ENCODE results near the gene PRKCE. TPM values are rescaled to one million over a fixed set of nuclear protein-coding genes. Genes with fewer than 3 reads are reported as not detected.

The PRKCE gene
- polyA plus RNA-seq, 3 donors, result 1.3 to 7.7 (median 2.3) TPM

DNA sequence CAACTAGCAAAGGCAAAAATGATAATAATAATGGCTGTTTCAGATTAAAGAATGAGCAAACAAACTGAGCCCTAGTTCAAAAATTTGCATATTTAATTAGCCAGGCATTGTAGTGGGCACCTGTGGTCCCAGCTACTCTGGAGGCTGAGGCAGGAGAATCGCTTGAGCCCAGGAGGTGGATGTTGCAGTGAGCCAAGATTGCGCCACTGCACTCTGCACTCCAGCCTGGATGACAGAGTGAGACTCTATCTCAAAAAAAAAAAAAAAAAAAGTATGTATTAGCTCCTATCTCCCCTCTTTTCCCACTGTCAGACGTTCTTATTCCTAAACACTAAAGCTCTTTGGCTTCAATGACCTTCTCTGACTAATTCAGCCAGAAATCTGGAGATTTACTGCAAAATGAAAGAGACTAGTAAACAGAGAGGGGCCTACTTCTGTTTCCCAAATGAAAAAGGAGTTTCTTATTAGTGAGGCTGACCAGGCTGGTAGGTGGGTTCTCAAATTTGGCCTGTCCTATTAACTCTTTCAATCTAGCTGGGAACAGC is 36.5 kb upstream of the PRKCE start:
- intact Hi-C loops (cut with micrococcal nuclease), result loop anchor here in 1 of 2 donors (10.0 kb wide), 1 partner anchor 1620 kb away; the partner anchor contains the start of gene LRPPRC
- Histone ChIP-seq H3K27me3 (ENCODE audit: control insufficient read depth in 2 of 2, insufficient read depth in 2 of 2, low read length in 2 of 2) (no peaks in the 10 kb centered on the region), H3K4me2 (replicated peaks; ENCODE audit: extremely low read depth, low read length, poor library complexity, severe bottlenecking) (no peak overlapping the region), H3K4me1 (ENCODE audit: control insufficient read depth in 1 of 2, insufficient read depth in 2 of 2, low read length in 2 of 2) (peaks cover 10 to 11% of the 10 kb centered on the region in 2 donors), H2AFZ (ENCODE audit: insufficient read depth, low read depth, low read length, poor library complexity, severe bottlenecking) (no peak overlapping the region), H3K27ac (ENCODE audit: low read depth in 1 of 2, low read length in 2 of 2) (no peak overlapping the region), H3K4me3 (replicated peaks in 1 of 3; ENCODE audit: low read depth in 2 of 3, low read length in 3 of 3) (no peak overlapping the region), H3K79me2 (ENCODE audit: insufficient read depth, low read length) (peaks cover 1% of the 10 kb centered on the region), H3K36me3 (replicated peaks in 1 of 2; ENCODE audit: control insufficient read depth in 1 of 2, insufficient read depth in 2 of 2, low read length in 2 of 2) (no peaks in the 10 kb centered on the region), H3K9me3 (replicated peaks in 1 of 2; ENCODE audit: control insufficient read depth in 1 of 2, insufficient read depth in 1 of 2, low read length in 2 of 2) (no peaks in the 10 kb centered on the region), H3K9ac (ENCODE audit: insufficient read depth, low read length, poor library complexity, severe bottlenecking) (no peak overlapping the region), H4K20me1 (ENCODE audit: insufficient read depth, low read length) (no peaks in the 10 kb centered on the region)
- Mint-ChIP-seq H3K27me3 (ENCODE audit: low read depth in 3 of 3) (peaks cover 0 to 2% (median 0%) of the 10 kb centered on the region in 3 donors), H3K36me3 (no peaks in the 10 kb centered on the region), H3K4me1 (peaks cover 10% of the 10 kb centered on the region), H3K9me3 (no peaks in the 10 kb centered on the region), H3K27ac (no peak overlapping the region), H3K4me3 (no peak overlapping the region)
- 40% methylated on average over 1 of the region's 3 CpGs for WGBS (ENCODE audit: insufficient coverage)
- TF ChIP-seq, protein P1, sequence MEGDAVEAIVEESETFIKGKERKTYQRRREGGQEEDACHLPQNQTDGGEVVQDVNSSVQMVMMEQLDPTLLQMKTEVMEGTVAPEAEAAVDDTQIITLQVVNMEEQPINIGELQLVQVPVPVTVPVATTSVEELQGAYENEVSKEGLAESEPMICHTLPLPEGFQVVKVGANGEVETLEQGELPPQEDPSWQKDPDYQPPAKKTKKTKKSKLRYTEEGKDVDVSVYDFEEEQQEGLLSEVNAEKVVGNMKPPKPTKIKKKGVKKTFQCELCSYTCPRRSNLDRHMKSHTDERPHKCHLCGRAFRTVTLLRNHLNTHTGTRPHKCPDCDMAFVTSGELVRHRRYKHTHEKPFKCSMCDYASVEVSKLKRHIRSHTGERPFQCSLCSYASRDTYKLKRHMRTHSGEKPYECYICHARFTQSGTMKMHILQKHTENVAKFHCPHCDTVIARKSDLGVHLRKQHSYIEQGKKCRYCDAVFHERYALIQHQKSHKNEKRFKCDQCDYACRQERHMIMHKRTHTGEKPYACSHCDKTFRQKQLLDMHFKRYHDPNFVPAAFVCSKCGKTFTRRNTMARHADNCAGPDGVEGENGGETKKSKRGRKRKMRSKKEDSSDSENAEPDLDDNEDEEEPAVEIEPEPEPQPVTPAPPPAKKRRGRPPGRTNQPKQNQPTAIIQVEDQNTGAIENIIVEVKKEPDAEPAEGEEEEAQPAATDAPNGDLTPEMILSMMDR (IDR thresholded peaks at IDR 0.05), result no peak
- no peak for DNase-seq

DNA sequence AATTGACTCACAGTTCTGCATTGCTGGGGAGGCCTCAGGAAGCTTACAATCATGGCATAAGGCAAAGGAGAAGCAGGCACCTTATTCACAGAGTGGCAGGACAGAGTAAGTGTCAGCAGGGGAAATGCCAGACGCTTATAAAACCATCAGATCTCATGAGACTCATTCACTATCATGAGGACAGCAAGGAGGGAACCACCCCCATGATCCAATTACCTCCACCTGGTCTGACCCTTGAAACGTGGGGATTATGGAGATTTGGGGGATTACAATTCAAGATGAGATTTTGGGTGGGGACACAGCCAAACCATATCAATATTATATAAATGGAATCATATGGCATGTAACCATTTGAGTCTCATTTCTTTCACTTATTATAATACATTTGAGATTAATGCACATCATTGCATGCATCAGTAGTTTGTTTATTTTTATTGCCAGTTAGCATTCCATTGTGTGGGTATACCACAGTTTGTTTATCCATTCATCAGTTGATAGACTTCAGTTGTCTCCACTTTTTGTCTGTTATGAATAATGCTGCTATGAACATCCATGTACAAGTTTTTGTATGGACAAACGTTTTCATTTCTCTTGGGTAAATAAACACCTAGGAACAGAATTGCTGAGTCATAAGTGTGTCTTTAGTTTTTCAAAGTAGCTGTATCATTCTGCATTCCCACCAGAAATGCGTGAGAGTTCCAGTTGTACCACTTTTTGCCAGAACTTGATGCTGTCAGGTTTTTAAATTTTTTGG is 34.6 kb upstream of the PRKCE start:
- Histone ChIP-seq H3K36me3 (replicated peaks in 1 of 2; ENCODE audit: control insufficient read depth in 1 of 2, insufficient read depth in 2 of 2, low read length in 2 of 2) (no peaks in the 10 kb centered on the region), H3K4me1 (ENCODE audit: control insufficient read depth in 1 of 2, insufficient read depth in 2 of 2, low read length in 2 of 2) (no peaks in the 10 kb centered on the region), H3K27me3 (ENCODE audit: control insufficient read depth in 2 of 2, insufficient read depth in 2 of 2, low read length in 2 of 2) (no peaks in the 10 kb centered on the region), H3K9ac (ENCODE audit: insufficient read depth, low read length, poor library complexity, severe bottlenecking) (no peak overlapping the region), H3K79me2 (ENCODE audit: insufficient read depth, low read length) (no peaks in the 10 kb centered on the region), H2AFZ (ENCODE audit: insufficient read depth, low read depth, low read length, poor library complexity, severe bottlenecking) (no peak overlapping the region), H3K27ac (ENCODE audit: low read depth in 1 of 2, low read length in 2 of 2) (no peak overlapping the region), H3K9me3 (replicated peaks in 1 of 2; ENCODE audit: control insufficient read depth in 1 of 2, insufficient read depth in 1 of 2, low read length in 2 of 2) (no peaks in the 10 kb centered on the region), H3K4me3 (replicated peaks in 1 of 3; ENCODE audit: low read depth in 2 of 3, low read length in 3 of 3) (no peak overlapping the region), H3K4me2 (replicated peaks; ENCODE audit: extremely low read depth, low read length, poor library complexity, severe bottlenecking) (no peak overlapping the region), H4K20me1 (ENCODE audit: insufficient read depth, low read length) (no peaks in the 10 kb centered on the region)
- Mint-ChIP-seq H3K4me3 (no peak overlapping the region), H3K4me1 (peaks cover 3% of the 10 kb centered on the region), H3K36me3 (no peaks in the 10 kb centered on the region), H3K27me3 (ENCODE audit: low read depth in 3 of 3) (peaks cover 0 to 2% (median 2%) of the 10 kb centered on the region in 3 donors), H3K27ac (no peak overlapping the region), H3K9me3 (no peaks in the 10 kb centered on the region)
- TF ChIP-seq, protein P1 (IDR thresholded peaks at IDR 0.05), result no peak
- intact Hi-C loops (cut with micrococcal nuclease), result loop anchor here in 1 of 2 donors (10.0 kb wide), 1 partner anchor 1622 kb away; the partner anchor contains the start of gene LRPPRC
- no peak for DNase-seq
- no CpG with 5 or more reads among the region's 4 CpGs for WGBS (ENCODE audit: insufficient coverage)
